Measurements from ENCODE around the gene EEF1A1.

EEF1A1 gene

GRCh38 chr6:73515204-73515655 lies 5.6 kb downstream of the EEF1A1 start:
- Histone ChIP-seq H2BK120ac (ENCODE audit: low read depth, low read length) (no peak overlapping the region), H3K4me1 (ENCODE audit: control insufficient read depth, insufficient read depth, low read depth, low read length) (no peaks in the 10 kb centered on the region), H3K9ac (ENCODE audit: low read length) (peak overlapping the region; percentile 91), H3K9me3 (ENCODE audit: control insufficient read depth, low read length) (no peaks in the 10 kb centered on the region), H3K4me3 (ENCODE audit: insufficient read depth in 1 of 2, low read depth in 1 of 2, low read length in 2 of 2) (no peak overlapping the region), H3K23ac (ENCODE audit: low read length in 2 of 2) (no peak overlapping the region), H4K8ac (ENCODE audit: low read length) (no peak overlapping the region), H3K4me2 (ENCODE audit: low read length, poor library complexity, severe bottlenecking) (peak overlapping the region; percentile 18), H4K91ac (ENCODE audit: low read length) (no peak overlapping the region), H3K79me1 (replicated peaks; ENCODE audit: low read length, poor library complexity, severe bottlenecking) (no peaks in the 10 kb centered on the region), H3K36me3 (ENCODE audit: control insufficient read depth in 1 of 2, insufficient read depth in 2 of 2, low read depth in 1 of 2, low read length in 2 of 2) (peaks cover 20 to 54% of the 10 kb centered on the region in 2 experiments), H3K4ac (ENCODE audit: low read depth in 1 of 2, low read length in 2 of 2) (no peak overlapping the region), H3K18ac (ENCODE audit: low read depth in 1 of 2, low read length in 2 of 2) (no peak overlapping the region), H2AK5ac (ENCODE audit: low read length, severe bottlenecking) (no peak overlapping the region), H2AFZ (ENCODE audit: low read depth, low read length) (no peak overlapping the region), H2BK5ac (ENCODE audit: low read depth, low read length, poor library complexity, severe bottlenecking) (no peak overlapping the region), H2BK12ac (ENCODE audit: low read length in 2 of 2) (no peak overlapping the region), H3K27ac (ENCODE audit: low read length, poor library complexity, severe bottlenecking) (peak overlapping the region; percentile 70), H2BK15ac (ENCODE audit: low read depth, poor library complexity, severe bottlenecking) (no peak overlapping the region), H3K14ac (ENCODE audit: low read length in 2 of 2) (no peak overlapping the region), H3K27me3 (ENCODE audit: control insufficient read depth in 1 of 2, insufficient read depth in 1 of 2, low read length in 2 of 2) (no peaks in the 10 kb centered on the region)
- peak; percentile 53 for DNase-seq
- WGBS = 43% methylated on average over 4 of the region's 4 CpGs

GRCh38 chr6:73514746-73515110 lies 6.1 kb downstream of the EEF1A1 start:
- H3K4me1 ChIP-seq (ENCODE audit: control insufficient read depth, insufficient read depth, low read depth, low read length) = no peaks in the 10 kb centered on the region
- no peak overlapping the region for H4K91ac ChIP-seq (ENCODE audit: low read length)
- no peaks in the 10 kb centered on the region for H3K27me3 ChIP-seq (ENCODE audit: control insufficient read depth in 1 of 2, insufficient read depth in 1 of 2, low read length in 2 of 2)
- peak; percentile 29 for DNase-seq
- no peak overlapping the region for H2BK12ac ChIP-seq (ENCODE audit: low read length in 2 of 2)
- H3K4me2 ChIP-seq (ENCODE audit: low read length, poor library complexity, severe bottlenecking) = no peak overlapping the region
- H3K4me3 ChIP-seq (ENCODE audit: insufficient read depth in 1 of 2, low read depth in 1 of 2, low read length in 2 of 2) = no peak overlapping the region
- H3K36me3 ChIP-seq (ENCODE audit: control insufficient read depth in 1 of 2, insufficient read depth in 2 of 2, low read depth in 1 of 2, low read length in 2 of 2) = peaks cover 16 to 49% of the 10 kb centered on the region in 2 experiments
- 48% methylated on average over 2 of the region's 3 CpGs for WGBS
- H2BK15ac ChIP-seq (ENCODE audit: low read depth, poor library complexity, severe bottlenecking) = no peak overlapping the region
- H2AK5ac ChIP-seq (ENCODE audit: low read length, severe bottlenecking) = no peak overlapping the region
- no peaks in the 10 kb centered on the region for H3K9me3 ChIP-seq (ENCODE audit: control insufficient read depth, low read length)
- H3K9ac ChIP-seq (ENCODE audit: low read length) = peak overlapping the region; percentile 91
- H2BK120ac ChIP-seq (ENCODE audit: low read depth, low read length) = no peak overlapping the region
- no peak overlapping the region for H3K18ac ChIP-seq (ENCODE audit: low read depth in 1 of 2, low read length in 2 of 2)
- H3K27ac ChIP-seq (ENCODE audit: low read length, poor library complexity, severe bottlenecking) = no peak overlapping the region
- no peak overlapping the region for H3K4ac ChIP-seq (ENCODE audit: low read depth in 1 of 2, low read length in 2 of 2)
- H3K79me1 ChIP-seq (replicated peaks; ENCODE audit: low read length, poor library complexity, severe bottlenecking) = no peaks in the 10 kb centered on the region
- no peak overlapping the region for H3K23ac ChIP-seq (ENCODE audit: low read length in 2 of 2)
- H2BK5ac ChIP-seq (ENCODE audit: low read depth, low read length, poor library complexity, severe bottlenecking) = no peak overlapping the region
- H3K14ac ChIP-seq (ENCODE audit: low read length in 2 of 2) = no peak overlapping the region
- no peak overlapping the region for H4K8ac ChIP-seq (ENCODE audit: low read length)
- no peak overlapping the region for H2AFZ ChIP-seq (ENCODE audit: low read depth, low read length)

- no peak overlapping the region for H3K14ac ChIP-seq (ENCODE audit: low read length in 2 of 2)
- H2BK5ac ChIP-seq (ENCODE audit: low read depth, low read length, poor library complexity, severe bottlenecking) = no peak overlapping the region
- 94% methylated on average over 3 of the region's 3 CpGs for WGBS
These were observed 7.4 kb downstream of the EEF1A1 start for GRCh38 chr6:73513496-73513854.

GRCh38 chr6:73511796-73512195 lies 9.0 kb downstream of the EEF1A1 start:
- Histone ChIP-seq H2AFZ (ENCODE audit: low read depth, low read length) (no peak overlapping the region), H2BK5ac (ENCODE audit: low read depth, low read length, poor library complexity, severe bottlenecking) (no peak overlapping the region), H3K36me3 (ENCODE audit: control insufficient read depth in 1 of 2, insufficient read depth in 2 of 2, low read depth in 1 of 2, low read length in 2 of 2) (peaks cover 12 to 22% of the 10 kb centered on the region in 2 experiments), H4K8ac (ENCODE audit: low read length) (no peak overlapping the region), H3K18ac (ENCODE audit: low read depth in 1 of 2, low read length in 2 of 2) (no peak overlapping the region), H3K4me1 (ENCODE audit: control insufficient read depth, insufficient read depth, low read depth, low read length) (no peaks in the 10 kb centered on the region), H3K9ac (ENCODE audit: low read length) (no peak overlapping the region), H2BK15ac (ENCODE audit: low read depth, poor library complexity, severe bottlenecking) (no peak overlapping the region), H4K91ac (ENCODE audit: low read length) (no peak overlapping the region), H3K4ac (ENCODE audit: low read depth in 1 of 2, low read length in 2 of 2) (no peak overlapping the region), H3K79me1 (replicated peaks; ENCODE audit: low read length, poor library complexity, severe bottlenecking) (no peaks in the 10 kb centered on the region), H2BK120ac (ENCODE audit: low read depth, low read length) (no peak overlapping the region), H3K4me2 (ENCODE audit: low read length, poor library complexity, severe bottlenecking) (no peak overlapping the region), H3K9me3 (ENCODE audit: control insufficient read depth, low read length) (no peaks in the 10 kb centered on the region), H3K14ac (ENCODE audit: low read length in 2 of 2) (no peak overlapping the region), H3K23ac (ENCODE audit: low read length in 2 of 2) (no peak overlapping the region), H3K4me3 (ENCODE audit: insufficient read depth in 1 of 2, low read depth in 1 of 2, low read length in 2 of 2) (no peak overlapping the region), H3K27ac (ENCODE audit: low read length, poor library complexity, severe bottlenecking) (no peak overlapping the region), H3K27me3 (ENCODE audit: control insufficient read depth in 1 of 2, insufficient read depth in 1 of 2, low read length in 2 of 2) (no peaks in the 10 kb centered on the region), H2BK12ac (ENCODE audit: low read length in 2 of 2) (no peak overlapping the region), H2AK5ac (ENCODE audit: low read length, severe bottlenecking) (no peak overlapping the region)
- peak; percentile 41 for DNase-seq
- WGBS = 95% methylated on average over 7 of the region's 7 CpGs

More at GRCh38 chr6:73513496-73513854, 7.4 kb downstream of the EEF1A1 start:
- Histone ChIP-seq H3K79me1 (replicated peaks; ENCODE audit: low read length, poor library complexity, severe bottlenecking) (no peaks in the 10 kb centered on the region), H2BK12ac (ENCODE audit: low read length in 2 of 2) (no peak overlapping the region), H4K8ac (ENCODE audit: low read length) (no peak overlapping the region), H2AK5ac (ENCODE audit: low read length, severe bottlenecking) (no peak overlapping the region), H3K4ac (ENCODE audit: low read depth in 1 of 2, low read length in 2 of 2) (no peak overlapping the region), H3K27ac (ENCODE audit: low read length, poor library complexity, severe bottlenecking) (no peak overlapping the region), H4K91ac (ENCODE audit: low read length) (no peak overlapping the region), H3K18ac (ENCODE audit: low read depth in 1 of 2, low read length in 2 of 2) (no peak overlapping the region), H3K4me2 (ENCODE audit: low read length, poor library complexity, severe bottlenecking) (no peak overlapping the region), H3K4me1 (ENCODE audit: control insufficient read depth, insufficient read depth, low read depth, low read length) (no peaks in the 10 kb centered on the region), H2BK15ac (ENCODE audit: low read depth, poor library complexity, severe bottlenecking) (no peak overlapping the region), H3K27me3 (ENCODE audit: control insufficient read depth in 1 of 2, insufficient read depth in 1 of 2, low read length in 2 of 2) (no peaks in the 10 kb centered on the region), H3K36me3 (ENCODE audit: control insufficient read depth in 1 of 2, insufficient read depth in 2 of 2, low read depth in 1 of 2, low read length in 2 of 2) (peaks cover 12 to 37% of the 10 kb centered on the region in 2 experiments), H3K23ac (ENCODE audit: low read length in 2 of 2) (no peak overlapping the region), H3K9ac (ENCODE audit: low read length) (no peak overlapping the region), H2AFZ (ENCODE audit: low read depth, low read length) (no peak overlapping the region), H3K4me3 (ENCODE audit: insufficient read depth in 1 of 2, low read depth in 1 of 2, low read length in 2 of 2) (no peak overlapping the region), H3K9me3 (ENCODE audit: control insufficient read depth, low read length) (no peaks in the 10 kb centered on the region), H2BK120ac (ENCODE audit: low read depth, low read length) (no peak overlapping the region)
- peak; percentile 48 for DNase-seq
